Kasumi-1 (cell line): ENCODE data around the gene CERKL.

Experiments
- DNase-seq, 2 experiments: peaks; one replicate each; lab custom pipeline; 2025; lab: John Stamatoyannopoulos, UW

CERKL gene

DNA sequence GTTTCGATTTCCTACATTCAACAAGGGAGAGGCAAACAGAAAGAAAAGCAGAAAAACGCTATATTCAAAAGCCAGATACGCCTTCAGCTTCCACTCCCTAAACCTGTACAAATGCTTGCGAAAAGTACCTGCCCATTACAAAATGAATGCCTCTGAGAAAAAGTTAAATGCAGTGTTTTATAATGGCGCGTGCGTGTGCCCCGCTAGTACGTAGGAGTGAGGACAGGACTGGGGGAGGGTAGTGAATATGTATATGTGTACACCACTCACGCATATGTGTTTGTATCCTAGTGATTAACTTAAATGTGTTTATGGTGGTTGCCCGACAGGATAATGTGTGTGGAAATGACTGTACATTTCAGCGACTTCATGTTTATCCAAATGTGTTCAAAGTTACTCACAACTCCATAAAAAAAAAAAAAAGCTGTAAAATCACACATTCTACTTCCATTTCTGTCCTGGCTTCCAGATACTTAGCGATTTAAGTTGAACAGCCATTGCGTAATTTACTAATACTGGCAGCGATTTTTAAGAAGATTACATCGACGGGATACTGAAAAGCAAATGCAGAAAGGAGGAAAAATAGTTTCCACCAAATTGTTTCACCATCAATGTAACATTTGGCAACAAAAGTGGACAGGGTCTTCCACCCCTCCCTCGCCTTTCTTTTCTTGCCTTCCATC lies 22.1 kb upstream of the CERKL start:
- DNase-seq: no peak

DNA sequence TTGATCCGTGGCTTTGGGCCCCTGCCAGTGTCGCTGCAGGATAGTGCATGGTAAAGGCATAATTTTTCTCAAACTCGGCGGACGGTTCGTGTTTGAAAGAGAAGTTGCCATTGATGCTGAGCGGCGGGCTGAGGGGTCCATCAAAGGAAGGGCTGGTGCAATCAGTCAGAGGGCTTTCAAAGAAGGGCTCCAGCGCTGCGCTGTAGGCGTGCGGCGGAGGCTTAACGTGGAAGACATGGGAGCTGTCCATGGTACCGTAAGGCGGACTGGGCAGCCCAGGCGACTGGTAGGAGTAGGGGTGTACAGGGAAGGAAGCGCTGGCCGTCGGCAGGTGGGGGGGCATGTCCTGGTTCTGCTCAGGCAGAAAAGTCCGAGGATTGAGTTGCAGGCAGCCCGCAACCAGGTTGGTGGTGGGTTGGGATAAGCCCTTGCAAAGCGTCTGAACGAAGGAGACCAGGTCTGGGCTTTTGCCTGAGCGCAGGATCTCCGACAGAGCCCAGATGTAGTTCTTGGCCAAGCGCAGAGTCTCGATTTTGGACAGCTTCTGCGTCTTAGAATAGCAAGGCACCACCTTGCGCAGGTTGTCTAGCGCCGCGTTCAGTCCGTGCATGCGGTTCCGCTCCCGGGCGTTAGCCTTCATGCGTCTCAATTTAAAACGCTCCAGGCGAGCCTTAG lies 21.1 kb upstream of the CERKL start:
- DNase-seq: peak in 1 of 2 experiments; percentile 14

DNA sequence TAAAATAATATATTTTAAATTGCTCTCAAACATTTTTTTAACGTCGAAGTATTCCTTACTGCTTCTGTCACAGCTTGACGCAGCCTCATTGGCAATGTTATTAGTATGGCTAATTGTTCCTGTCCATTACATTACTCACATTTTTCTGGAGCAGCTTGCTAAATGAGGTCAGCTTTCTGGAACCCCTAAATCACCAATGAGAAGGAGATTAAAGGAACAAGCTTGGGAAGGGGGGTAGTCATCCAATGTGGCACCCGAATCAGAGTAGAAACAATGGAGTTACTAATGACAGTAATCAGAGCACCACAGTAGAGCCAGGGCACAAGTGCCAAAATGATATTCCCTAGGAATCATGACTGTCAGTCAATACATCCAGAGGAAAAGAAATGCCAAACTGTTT lies 18.3 kb upstream of the CERKL start:
- no peak for DNase-seq

- DNase-seq: no peak
These were observed 17.6 kb upstream of the CERKL start for GRCh38 chr2:181674461-181674860.

DNA sequence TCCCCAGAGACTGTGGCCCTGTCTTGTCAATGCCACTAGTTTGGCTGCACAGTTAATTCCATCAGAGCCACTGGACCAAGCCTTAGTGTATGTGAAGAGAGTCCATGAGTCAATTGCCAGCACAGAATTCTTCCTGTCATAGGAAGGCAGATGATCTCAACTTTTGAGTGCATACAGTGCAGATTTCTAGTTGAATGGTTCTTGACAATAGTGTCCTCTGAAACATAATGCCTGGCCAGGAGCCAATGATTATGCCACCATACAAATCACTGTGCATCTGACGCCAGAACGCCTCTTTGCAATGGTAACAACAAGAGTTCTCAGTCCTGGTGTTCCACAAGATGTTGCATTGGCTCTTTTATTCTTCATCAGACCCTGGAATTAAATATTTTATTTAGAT lies 16.3 kb upstream of the CERKL start:
- DNase-seq: no peak

- DNase-seq: no peak
These were observed 15.5 kb upstream of the CERKL start for GRCh38 chr2:181672255-181673008.

DNA sequence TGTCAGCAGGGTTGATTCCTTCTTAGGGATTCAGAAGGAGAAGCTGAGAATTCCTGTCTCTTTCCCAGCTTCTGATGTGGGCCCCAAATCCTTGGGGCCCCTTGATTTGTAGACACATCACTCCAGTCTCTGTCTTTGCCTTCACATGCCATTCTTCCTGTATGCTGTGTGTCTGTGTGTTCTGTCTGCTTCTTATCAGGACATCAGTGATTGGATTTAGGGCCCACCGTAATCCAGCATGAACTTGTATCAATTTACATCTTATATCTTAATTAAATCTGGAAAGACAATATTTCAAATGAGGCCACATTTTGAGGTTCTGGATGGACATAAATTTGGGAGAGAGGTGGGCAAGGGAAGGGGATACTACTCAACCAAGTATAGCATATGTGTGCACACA lies 13.7 kb upstream of the CERKL start:
- no peak for DNase-seq

GRCh38 chr2:181667234-181667633 lies 10.3 kb upstream of the CERKL start:
- no peak for DNase-seq

GRCh38 chr2:181662287-181662686 lies 5.4 kb upstream of the CERKL start:
- no peak for DNase-seq

DNA sequence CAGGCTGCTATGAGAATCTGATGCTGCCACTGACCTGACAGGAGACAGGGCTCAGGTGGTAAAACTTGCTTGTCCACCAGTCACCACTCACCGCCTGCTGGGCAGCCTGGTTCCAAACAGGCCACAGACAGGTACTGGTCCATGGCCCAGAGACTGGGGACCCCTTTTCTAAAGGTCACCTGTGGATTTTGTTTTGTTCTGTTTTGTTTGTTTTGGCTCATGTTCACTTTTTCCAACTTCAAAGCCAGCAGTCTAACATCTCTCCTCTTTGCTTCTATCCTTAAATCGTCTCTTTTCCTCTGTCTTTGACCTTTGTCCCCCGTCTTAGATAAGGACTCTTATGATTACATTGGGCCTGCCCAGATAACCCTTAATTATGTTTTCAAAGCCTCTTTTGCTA lies 3.3 kb upstream of the CERKL start:
- no peak for DNase-seq

- DNase-seq: no peak
These were observed 1.5 kb upstream of the CERKL start for GRCh38 chr2:181658444-181658843.

- DNase-seq: no peak
These were observed 474 bp upstream of the CERKL start for GRCh38 chr2:181657379-181657778.

- no peak for DNase-seq
These were observed 1.4 kb downstream of the CERKL start for GRCh38 chr2:181655519-181655918.

GRCh38 chr2:181649436-181649979 lies 7.4 kb downstream of the CERKL start:
- no peak for DNase-seq

DNA sequence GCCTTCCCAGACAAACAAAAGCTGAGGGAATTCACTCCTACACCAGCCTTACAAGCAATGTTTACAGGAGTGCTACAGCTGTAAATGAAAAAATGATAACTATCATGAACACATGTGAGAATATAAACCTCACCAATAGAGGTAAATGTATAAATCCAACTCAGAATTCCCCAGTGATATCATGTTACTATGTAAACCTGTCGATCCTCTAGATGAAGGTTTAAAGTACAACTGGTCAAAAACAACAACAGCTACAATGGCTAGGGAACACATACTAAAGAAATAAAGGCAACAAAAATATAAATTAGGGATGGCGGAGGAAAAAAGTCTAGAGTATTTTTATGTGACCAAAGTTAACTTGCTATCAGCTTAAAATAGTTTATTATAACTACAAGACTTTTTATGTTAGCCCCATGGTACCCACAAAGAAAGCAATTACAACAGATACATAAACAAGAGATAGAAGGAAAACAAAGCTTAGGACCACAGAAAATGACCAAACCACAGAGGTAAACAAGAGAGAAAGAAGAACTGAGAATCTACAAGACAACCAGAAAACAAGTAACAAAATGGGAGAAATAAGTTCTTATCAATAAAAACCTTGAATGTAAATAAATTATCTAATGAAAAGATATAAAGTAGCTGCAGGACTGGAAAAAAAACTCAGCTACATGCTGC lies 8.3 kb downstream of the CERKL start:
- no peak for DNase-seq

GRCh38 chr2:181646415-181646987 lies 10.4 kb downstream of the CERKL start:
- DNase-seq: no peak

- DNase-seq: no peak
These were observed 13.8 kb downstream of the CERKL start for GRCh38 chr2:181643151-181643550.

DNA sequence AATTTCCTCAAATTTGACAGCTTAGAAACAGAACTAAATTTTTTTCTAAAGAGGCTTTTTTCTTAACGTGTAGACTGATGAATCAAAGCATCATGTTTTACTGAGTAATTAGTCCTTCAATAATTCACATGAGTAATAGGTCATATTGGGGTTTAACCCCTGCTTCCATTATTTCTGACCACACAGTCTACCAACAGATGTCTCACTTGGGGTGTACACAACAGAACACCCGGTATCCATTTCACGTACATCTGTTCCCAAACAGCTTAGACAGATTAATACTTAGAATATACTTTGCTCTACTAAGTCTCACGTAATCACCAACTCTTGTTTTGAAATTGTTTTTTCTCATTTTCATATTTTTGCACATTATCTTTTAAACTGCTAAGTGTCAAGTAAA lies 14.8 kb downstream of the CERKL start:
- no peak for DNase-seq

GRCh38 chr2:181639686-181640085 lies 17.2 kb downstream of the CERKL start:
- no peak for DNase-seq

DNA sequence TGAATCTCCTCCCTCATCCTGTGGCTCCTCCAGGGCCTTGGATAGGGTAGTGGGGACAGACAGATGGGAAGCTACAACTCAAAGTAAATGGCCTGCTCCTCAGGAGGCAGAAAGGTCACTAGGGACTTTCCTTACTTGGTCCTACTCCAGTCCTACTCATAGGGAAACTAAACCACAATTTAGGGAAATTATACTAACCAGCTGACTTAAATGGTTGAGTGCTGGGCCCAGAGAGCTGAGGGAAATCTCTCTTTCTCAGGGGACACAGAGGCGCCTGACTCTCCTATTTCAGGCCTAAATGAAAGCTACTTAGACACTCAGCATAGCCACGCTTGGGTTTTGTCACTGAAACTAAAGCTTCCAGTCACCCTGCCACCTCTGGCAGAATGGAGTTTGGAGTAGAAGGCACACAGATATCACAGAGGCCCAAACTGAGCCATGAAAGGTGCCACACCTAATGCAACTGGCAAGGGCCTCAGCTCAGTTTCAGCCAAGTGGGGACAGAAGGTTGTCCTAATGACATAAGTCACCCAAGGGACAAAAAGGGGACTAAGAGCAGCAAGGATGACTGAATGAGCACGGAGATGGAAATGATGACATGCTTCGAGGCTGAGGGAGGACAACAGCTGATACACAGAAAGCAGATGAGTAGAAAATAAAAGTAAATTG lies 24.0 kb downstream of the CERKL start:
- no peak for DNase-seq
